Measurements from ENCODE around the gene MRAP.

Gene MRAP

GRCh38 chr21:32333953-32334673 lies 35.5 kb downstream of the MRAP start:
- no peaks in the 10 kb centered on the region for H3K27me3 ChIP-seq (ENCODE audit: insufficient read depth, low read length)
- H3K36me3 ChIP-seq (ENCODE audit: insufficient read depth, low read length), result peaks cover 96% of the 10 kb centered on the region
- no peak overlapping the region for H3K4me2 ChIP-seq (ENCODE audit: low read length)
- no peaks in the 10 kb centered on the region for H3K9me2 ChIP-seq (ENCODE audit: low read depth, low read length)
- H3K9me3 ChIP-seq (ENCODE audit: low read length), result no peaks in the 10 kb centered on the region
- H3K4me1 ChIP-seq (ENCODE audit: insufficient read depth, low read length, severe bottlenecking), result no peaks in the 10 kb centered on the region
- no peak overlapping the region for H3K27ac ChIP-seq (ENCODE audit: low read depth, low read length, poor library complexity, severe bottlenecking)
- H4K20me1 ChIP-seq (ENCODE audit: insufficient read depth, low read length), result no peaks in the 10 kb centered on the region
- TF ChIP-seq EZH2 (IDR thresholded peaks at IDR 0.05; ENCODE audit: borderline replicate concordance, low read length), result no peak
- no peak for TF ChIP-seq CTCF (IDR thresholded peaks at IDR 0.05; ENCODE audit: low read length)
- no peaks in the 10 kb centered on the region for H3K79me2 ChIP-seq (ENCODE audit: insufficient read depth, low read length)
- H3K9ac ChIP-seq (ENCODE audit: low read length), result no peak overlapping the region
- no peaks in the 10 kb centered on the region for H3F3A ChIP-seq (ENCODE audit: insufficient read depth, low read length)
- no peak overlapping the region for H2AFZ ChIP-seq (ENCODE audit: low read length)
- H3K4me3 ChIP-seq (ENCODE audit: low read depth, low read length, poor library complexity, severe bottlenecking), result no peak overlapping the region

GRCh38 chr21:32334980-32335531 lies 36.4 kb downstream of the MRAP start:
- Histone ChIP-seq H3K9me3 (ENCODE audit: low read length) (no peaks in the 10 kb centered on the region), H3K27ac (ENCODE audit: low read depth, low read length, poor library complexity, severe bottlenecking) (no peak overlapping the region), H2AFZ (ENCODE audit: low read length) (no peak overlapping the region), H3K4me3 (ENCODE audit: low read depth, low read length, poor library complexity, severe bottlenecking) (no peak overlapping the region), H3K4me2 (ENCODE audit: low read length) (no peak overlapping the region), H3F3A (ENCODE audit: insufficient read depth, low read length) (no peaks in the 10 kb centered on the region), H3K27me3 (ENCODE audit: insufficient read depth, low read length) (no peaks in the 10 kb centered on the region), H3K36me3 (ENCODE audit: insufficient read depth, low read length) (peaks cover 94% of the 10 kb centered on the region), H4K20me1 (ENCODE audit: insufficient read depth, low read length) (no peaks in the 10 kb centered on the region), H3K9me2 (ENCODE audit: low read depth, low read length) (no peaks in the 10 kb centered on the region), H3K79me2 (ENCODE audit: insufficient read depth, low read length) (no peaks in the 10 kb centered on the region), H3K4me1 (ENCODE audit: insufficient read depth, low read length, severe bottlenecking) (no peaks in the 10 kb centered on the region), H3K9ac (ENCODE audit: low read length) (no peak overlapping the region)
- no peak for TF ChIP-seq EZH2 (IDR thresholded peaks at IDR 0.05; ENCODE audit: borderline replicate concordance, low read length)
- TF ChIP-seq CTCF (IDR thresholded peaks at IDR 0.05; ENCODE audit: low read length), result no peak

- Histone ChIP-seq H2AFZ (ENCODE audit: low read length) (no peak overlapping the region), H3F3A (ENCODE audit: insufficient read depth, low read length) (no peaks in the 10 kb centered on the region), H3K4me2 (ENCODE audit: low read length) (no peak overlapping the region), H3K36me3 (ENCODE audit: insufficient read depth, low read length) (peaks cover 94% of the 10 kb centered on the region), H3K4me1 (ENCODE audit: insufficient read depth, low read length, severe bottlenecking) (no peaks in the 10 kb centered on the region), H3K79me2 (ENCODE audit: insufficient read depth, low read length) (no peaks in the 10 kb centered on the region), H3K9ac (ENCODE audit: low read length) (no peak overlapping the region), H3K9me3 (ENCODE audit: low read length) (no peaks in the 10 kb centered on the region), H3K27me3 (ENCODE audit: insufficient read depth, low read length) (no peaks in the 10 kb centered on the region), H3K4me3 (ENCODE audit: low read depth, low read length, poor library complexity, severe bottlenecking) (no peak overlapping the region), H4K20me1 (ENCODE audit: insufficient read depth, low read length) (no peaks in the 10 kb centered on the region), H3K27ac (ENCODE audit: low read depth, low read length, poor library complexity, severe bottlenecking) (no peak overlapping the region), H3K9me2 (ENCODE audit: low read depth, low read length) (no peaks in the 10 kb centered on the region)
- no peak for TF ChIP-seq CTCF (IDR thresholded peaks at IDR 0.05; ENCODE audit: low read length)
- TF ChIP-seq EZH2 (IDR thresholded peaks at IDR 0.05; ENCODE audit: borderline replicate concordance, low read length), result no peak
Observed at GRCh38 chr21:32335601-32336575, 37.2 kb downstream of the MRAP start.
